GM19099 (cell line): Measurements from ENCODE around the gene PLS1.

Source experiments
- POLR2A ChIP-seq: IDR thresholded peaks from 3 replicates; pipeline ENCODE4 v1.6.1; 2011; ENCODE audit warnings: low read depth; ENCODE audit not compliant: insufficient read length; ENCODE audit errors: extremely low read depth

The PLS1 gene

GRCh38 chr3:142651711-142652110 is 55.5 kb downstream of the PLS1 start:
- TF ChIP-seq POLR2A: no peak

- TF ChIP-seq POLR2A: no peak
Observed at GRCh38 chr3:142652826-142653292, 56.7 kb downstream of the PLS1 start.

DNA sequence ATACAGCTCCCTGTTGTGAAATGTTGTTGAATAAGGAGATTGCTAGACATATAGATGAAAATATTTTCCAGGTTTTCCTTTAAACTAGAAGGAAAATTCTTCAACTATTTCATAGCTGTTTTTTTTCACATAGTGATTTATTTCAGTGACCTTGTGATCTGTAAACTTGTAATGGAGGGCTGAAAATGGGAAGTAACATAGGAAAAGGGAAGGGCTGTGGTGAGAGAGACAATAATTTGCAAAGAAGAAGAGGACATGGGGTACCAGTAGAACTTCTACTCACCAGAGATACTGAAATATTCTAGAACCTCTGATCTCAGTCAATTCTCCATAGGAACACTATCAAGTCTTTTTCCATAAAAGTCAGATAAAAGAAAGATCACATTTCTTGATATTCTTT is 60.4 kb downstream of the PLS1 start:
- no peak for TF ChIP-seq POLR2A

- no peak for TF ChIP-seq POLR2A
Observed at GRCh38 chr3:142657033-142657432, 60.8 kb downstream of the PLS1 start.

- no peak for TF ChIP-seq POLR2A
Observed at GRCh38 chr3:142660383-142660782, 64.2 kb downstream of the PLS1 start.

DNA sequence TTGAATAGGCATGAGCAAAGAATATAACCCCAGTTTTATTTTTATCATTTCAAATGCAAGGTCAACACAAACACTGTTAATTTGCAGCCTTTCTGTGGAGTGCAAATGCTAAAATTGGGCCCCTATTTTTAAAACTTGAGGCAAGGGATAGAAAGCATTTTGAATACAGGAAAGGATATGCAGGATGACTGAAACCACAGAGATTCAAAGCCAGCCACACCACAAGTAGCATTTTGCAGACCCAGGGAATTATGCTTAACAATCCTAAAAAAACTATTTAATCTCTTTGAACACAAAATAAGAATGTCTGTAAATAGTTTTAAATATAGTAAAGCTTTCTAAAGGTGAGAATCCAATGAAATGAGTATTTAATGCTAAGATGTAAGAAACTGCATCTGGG is 64.7 kb downstream of the PLS1 start:
- TF ChIP-seq POLR2A: no peak

- no peak for TF ChIP-seq POLR2A
Observed at GRCh38 chr3:142663865-142664264, 67.7 kb downstream of the PLS1 start.

GRCh38 chr3:142664311-142664710 is 68.1 kb downstream of the PLS1 start:
- TF ChIP-seq POLR2A: no peak

GRCh38 chr3:142664819-142665218 is 68.6 kb downstream of the PLS1 start:
- TF ChIP-seq POLR2A: no peak

GRCh38 chr3:142670120-142670519 is 73.9 kb downstream of the PLS1 start:
- no peak for TF ChIP-seq POLR2A

GRCh38 chr3:142676151-142676550 is 80.0 kb downstream of the PLS1 start:
- TF ChIP-seq POLR2A: no peak

DNA sequence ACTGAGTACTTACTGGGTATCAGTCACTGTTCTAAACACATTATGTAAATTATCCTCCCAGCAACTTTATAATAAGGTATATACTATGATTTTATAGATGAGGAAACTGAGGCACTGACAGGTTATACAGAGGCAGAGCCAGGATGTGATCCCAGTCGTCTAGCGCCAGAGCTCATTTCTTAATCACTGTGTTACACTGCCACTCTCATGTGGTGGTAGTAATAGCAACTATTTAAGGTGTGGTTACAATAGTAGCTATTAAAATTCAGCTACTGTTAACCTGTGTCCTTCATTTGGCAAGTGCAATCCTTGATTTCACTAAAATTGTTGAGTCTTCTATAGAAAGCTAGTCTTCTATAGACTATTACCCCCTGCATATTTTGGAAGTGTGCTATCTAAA is 84.5 kb downstream of the PLS1 start:
- TF ChIP-seq POLR2A: no peak

DNA sequence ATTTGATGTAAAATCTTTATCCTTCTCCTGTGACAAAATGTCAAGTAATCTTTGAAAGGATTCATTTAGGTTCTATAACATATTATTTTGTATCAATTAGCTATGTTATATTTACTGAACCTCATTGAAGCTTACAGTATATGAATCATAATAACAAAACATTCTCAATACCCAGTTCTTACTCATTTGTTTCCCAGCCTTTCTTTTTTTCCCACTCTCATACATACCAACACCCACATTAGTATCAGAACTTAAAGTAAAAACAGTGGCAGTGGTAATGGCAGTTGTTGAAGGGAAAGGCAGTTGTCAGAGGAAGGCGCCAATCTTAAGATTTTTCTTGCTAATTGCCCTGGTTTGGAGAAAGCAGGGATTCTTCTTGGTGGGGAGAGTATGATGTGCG is 94.4 kb downstream of the PLS1 start:
- TF ChIP-seq POLR2A: no peak

DNA sequence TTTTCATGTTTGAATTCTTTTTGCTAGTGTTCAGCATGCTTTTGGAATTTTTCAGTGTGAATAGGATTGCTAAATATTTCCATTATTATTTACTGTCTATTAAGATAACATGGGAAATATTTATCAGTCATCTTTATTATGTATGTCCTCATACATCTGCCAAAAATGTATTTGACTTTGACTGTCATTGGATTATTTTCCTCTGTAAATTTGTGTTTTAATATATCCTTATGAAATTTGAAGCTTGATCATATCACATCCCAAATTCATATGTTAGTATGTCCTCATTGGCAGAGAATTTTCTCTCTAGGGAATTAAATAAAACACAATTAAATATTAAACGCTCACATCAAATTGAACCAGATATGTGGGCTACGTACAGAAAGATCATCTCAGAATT is 95.3 kb downstream of the PLS1 start:
- no peak for TF ChIP-seq POLR2A

DNA sequence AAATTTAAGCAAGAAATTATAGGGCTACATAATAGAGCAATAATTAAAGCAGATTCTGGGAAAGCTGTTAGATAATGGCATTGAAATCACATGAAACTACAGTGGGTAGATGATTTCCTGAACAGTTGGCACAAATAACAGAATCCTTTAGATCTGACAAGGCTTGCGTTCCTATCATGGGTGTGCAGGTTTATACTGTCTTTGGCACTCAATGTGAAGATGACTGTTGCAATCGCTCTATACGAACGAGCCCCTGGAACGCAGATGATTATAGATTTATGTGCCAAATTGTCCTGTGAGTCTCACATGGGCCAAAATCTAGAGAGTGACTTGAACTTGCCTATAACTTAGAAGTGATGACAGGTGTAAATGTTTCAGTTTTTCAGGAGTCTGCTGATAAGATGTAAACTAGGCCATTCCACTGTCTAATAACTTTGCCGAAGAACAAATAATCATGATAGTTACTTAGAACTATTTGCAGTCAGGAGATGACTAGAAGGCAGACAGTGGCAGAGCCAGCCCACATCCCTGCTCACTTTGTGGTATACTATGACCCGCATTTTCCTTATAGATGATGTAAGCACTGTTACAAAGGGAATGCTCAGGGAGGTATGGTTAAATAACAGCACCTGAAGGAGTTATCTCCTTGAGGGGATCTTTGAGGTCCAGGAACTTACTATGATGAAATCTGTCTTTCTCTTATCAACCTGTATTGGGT is 97.1 kb downstream of the PLS1 start:
- TF ChIP-seq POLR2A: no peak

DNA sequence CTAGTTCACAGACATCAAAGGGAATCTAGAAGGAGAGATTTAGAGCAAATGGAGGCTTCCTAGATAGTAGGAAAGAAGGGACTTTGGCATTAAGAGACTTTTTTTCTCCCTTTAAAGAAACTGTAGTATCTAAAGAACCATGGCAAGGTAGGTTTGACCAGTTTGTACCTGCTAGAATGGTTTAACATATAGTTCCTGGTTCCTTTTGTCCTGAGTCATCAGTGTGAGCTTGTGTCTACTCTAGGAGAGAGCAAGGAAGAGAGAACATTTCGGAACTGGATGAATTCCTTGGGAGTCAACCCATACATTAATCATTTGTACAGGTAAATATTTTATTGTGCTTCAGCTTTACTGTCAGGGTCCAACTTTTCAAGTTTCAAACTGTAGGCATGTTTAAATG is 98.0 kb downstream of the PLS1 start:
- TF ChIP-seq POLR2A: no peak

DNA sequence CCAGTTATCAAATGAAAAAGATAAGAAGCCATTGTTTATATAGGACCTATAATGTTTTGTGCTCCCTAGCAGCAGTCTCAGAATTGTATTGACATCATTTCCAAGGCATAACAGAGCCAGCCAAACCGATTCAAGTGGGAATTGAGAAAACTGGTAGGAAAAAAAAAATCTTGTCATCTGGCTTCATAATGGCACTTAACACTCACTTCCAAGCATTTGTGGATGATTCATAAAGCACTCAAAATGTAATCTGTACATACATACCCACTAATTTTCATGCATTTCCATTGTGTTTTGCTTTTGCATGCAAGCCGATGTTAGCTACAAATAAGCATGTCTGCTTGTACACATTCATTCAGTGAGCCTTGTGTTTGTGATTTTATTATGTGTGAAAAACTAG is 109.0 kb downstream of the PLS1 start:
- no peak for TF ChIP-seq POLR2A
